GM19043 (cell line): ENCODE results near the gene KRT36.

Experiments
- ATAC-seq: cut with Tn5 transposase; IDR thresholded peaks from one replicate; pipeline ENCODE4 v1.9.1; 2021; ENCODE audit warnings: low read depth; ENCODE audit not compliant: unreplicated experiment

The KRT36 gene

DNA sequence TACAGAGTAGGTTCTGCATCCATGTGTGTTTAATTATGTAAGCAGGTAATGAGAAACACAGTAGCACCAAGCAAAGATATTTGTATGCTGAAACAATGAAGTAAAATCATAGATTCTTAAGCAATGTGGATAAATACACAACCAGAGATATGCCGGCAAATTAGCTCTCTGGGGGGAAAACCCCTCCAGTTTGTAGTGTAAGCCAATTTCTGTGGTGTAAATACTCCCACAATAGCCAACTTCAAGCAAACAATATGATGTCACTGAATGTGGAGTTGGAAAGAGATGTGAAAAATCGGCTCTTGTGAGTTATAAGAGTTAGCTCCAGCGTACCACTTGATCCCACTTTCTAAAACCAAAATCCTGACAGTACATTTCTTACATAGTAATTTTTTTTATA is 45.1 kb downstream of the KRT36 start:
- ATAC-seq: no peak

DNA sequence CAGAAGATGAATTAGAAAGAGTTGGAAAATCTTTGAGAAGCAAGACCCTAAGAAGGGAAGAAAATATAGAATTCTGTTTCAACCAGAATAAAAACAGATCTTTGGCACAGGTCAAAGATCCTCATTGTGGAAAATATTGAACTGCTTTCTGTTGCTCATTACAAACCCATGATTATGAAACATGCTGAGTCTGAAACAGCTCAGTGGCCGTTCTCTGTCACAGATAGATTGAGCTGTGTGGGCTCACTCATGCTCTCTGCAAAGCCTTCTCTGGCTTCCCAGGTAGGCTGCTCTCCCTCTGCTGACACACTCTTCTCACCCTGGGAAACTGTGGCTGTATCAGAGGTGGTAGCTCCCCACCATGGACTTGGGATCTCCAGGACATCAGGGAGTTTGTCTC is 45.5 kb downstream of the KRT36 start:
- no peak for ATAC-seq

DNA sequence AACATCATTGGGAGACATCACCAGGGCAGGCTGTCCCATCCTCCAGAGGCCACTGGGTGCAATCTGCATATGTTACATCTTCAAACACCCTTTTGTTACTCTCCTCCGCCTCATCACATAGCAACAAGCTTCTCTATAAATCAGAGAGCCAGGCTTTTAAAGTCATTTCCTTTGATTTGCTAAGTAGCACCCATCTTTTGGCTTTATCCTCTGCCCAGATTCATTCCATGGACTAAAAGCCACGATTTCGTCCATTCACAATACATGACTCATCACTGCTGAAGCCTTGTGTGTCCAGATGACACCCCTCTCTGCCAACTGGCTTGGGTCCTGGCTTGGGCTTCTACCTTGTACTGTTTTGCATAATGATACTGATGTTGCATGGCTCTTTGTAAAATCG is 47.0 kb downstream of the KRT36 start:
- no peak for ATAC-seq

DNA sequence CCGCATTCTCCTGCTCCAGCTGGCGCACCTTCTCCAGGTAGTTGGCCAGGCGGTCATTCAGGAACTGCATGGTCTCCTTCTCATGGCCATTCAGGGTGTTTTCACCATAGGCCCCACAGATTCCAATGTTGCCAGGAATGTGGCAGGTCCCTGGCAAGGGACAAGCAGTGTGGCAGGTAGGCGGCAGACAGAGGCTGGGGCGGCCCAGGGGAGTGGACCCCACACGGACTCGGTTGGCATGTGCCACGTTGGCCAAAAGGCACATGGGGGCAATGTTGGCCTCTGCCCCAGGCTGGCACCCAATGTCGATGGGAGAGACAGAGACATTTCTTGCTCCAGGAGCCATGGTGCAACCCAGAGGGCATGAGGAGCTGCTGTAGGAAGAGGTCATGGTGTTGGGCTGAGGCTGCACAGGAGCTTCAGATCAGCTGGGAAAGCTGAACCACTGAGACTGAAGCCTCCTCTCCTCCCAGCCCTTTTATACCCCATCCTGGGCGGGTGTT is 49.1 kb downstream of the KRT36 start, which contains the start of gene KRT38:
TSS of gene KRT38 (minus strand) at position 453 of the 503 bp plus-strand sequence. CDS start at position 391, 62 bp downstream.
- no peak for ATAC-seq

DNA sequence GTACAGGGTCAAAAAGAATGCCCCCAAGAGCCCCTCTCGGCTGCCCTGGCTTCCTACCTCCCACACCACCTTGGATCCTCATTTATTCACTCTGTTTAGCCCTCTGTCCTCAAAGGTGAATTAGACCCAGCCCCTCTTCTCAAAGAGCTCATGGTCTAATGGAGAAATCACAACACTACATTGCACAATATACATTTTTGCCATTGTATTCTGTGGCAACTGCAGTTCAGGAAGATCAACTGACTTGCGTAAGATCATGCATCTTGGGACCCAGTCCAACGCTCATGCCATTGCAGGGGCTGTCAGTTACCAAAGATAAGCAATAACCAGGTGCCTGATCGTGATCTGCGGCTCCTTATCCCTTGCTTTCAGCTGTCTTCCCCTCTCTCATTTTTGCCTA is 50.3 kb downstream of the KRT36 start:
- no peak for ATAC-seq

DNA sequence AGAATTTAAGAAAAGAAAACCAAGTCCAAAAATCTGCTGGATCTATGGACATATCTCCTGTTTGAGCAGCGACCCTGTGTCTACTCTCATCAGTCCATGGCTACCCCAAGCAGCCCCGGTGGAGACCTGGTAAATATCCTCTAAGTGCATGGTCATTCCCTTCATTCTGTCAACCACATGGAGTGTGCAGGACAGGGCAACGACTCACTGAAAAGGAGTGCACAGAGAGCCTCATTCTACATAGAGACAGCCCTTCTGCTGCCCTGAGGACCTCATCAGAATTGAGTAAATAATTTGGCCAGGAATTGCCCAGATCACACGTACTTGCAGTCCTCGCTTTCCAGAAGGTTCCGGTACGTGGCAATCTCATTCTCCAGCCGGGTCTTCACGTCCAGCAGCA is 51.9 kb downstream of the KRT36 start:
- ATAC-seq: no peak

DNA sequence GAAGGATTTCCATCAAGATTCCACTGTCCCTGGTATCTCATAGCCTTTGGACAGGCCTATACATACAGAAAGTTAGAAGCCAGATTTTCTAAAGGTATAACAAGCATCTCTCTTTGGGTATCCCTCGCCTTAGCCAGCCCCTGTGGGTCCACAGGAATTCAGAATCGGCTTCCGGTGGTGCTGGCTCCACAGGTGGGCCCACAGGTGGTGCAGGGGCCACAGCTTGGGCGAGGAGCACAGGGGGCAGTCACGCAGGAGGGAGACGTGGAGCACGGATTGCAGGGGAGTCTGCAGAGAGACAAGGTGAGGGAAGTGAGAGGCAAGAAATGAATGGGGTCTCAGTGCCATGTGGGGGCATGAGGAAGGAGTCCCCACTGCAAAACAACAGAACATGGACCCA is 52.5 kb downstream of the KRT36 start:
- ATAC-seq: no peak
